ENCODE results near the gene ATAD3C.

Gene ATAD3C

DNA sequence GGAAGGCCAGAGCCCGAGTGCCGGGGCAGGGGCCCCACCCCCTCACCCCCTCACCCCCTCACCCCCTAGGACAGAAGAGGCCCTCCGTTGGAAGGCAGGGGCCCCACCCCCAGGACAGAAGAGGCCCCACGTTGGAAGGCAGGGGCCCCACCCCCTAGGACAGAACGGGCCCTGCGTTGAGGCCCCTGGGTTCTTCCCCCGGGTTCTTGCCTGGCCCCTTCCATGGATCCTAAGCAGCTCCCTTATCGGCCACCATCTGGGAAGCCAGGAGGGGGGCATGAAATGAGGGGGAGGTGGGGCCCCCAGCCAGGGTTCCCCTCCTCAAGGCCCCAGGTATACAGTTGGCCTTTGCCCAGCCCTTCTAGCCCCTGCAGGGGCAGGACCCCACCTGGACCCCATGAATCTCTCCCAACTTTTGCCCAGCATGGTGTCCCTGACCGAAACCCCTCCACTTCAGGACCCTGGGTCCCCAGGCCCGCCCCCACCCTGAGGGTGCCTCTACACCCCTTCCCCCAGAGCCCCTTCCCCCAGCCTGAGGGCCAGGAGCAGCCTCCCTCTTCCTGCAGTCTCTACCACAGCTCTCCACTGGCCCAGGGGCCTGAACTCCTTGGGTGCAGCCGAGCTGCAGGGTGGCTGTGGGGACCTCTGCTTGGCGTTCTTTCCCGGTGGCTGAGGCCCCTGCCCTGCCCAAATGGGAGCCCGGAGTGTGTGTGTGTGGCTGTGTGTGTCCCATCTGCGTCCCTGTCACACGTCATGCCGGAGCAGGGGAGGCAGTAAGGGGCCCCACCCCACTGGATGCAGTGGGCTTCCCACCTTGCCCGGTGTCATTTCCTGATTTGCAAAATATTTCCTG, 18.3 kb upstream of the ATAD3C start:
- peaks cover 60% of the 10 kb centered on the region for H3K27me3 ChIP-seq (ENCODE audit: insufficient read depth, low read depth)
- H3K9ac ChIP-seq: no peak overlapping the region
- no peak overlapping the region for H3K4me3 ChIP-seq (IDR thresholded peaks at IDR 0.05; ENCODE audit: insufficient read depth, low read depth, low read length)
- no peaks in the 10 kb centered on the region for H4K20me1 ChIP-seq (ENCODE audit: insufficient read depth)
- no peaks in the 10 kb centered on the region for H3K4me1 ChIP-seq (ENCODE audit: low read depth, poor library complexity, severe bottlenecking)
- H2AFZ ChIP-seq (ENCODE audit: low read depth): no peak overlapping the region
- no peak overlapping the region for H3K27ac ChIP-seq
- no peaks in the 10 kb centered on the region for H3K79me2 ChIP-seq (ENCODE audit: insufficient read depth, low read depth)
- H3K36me3 ChIP-seq (ENCODE audit: insufficient read depth): no peaks in the 10 kb centered on the region
- TF ChIP-seq, protein P1, sequence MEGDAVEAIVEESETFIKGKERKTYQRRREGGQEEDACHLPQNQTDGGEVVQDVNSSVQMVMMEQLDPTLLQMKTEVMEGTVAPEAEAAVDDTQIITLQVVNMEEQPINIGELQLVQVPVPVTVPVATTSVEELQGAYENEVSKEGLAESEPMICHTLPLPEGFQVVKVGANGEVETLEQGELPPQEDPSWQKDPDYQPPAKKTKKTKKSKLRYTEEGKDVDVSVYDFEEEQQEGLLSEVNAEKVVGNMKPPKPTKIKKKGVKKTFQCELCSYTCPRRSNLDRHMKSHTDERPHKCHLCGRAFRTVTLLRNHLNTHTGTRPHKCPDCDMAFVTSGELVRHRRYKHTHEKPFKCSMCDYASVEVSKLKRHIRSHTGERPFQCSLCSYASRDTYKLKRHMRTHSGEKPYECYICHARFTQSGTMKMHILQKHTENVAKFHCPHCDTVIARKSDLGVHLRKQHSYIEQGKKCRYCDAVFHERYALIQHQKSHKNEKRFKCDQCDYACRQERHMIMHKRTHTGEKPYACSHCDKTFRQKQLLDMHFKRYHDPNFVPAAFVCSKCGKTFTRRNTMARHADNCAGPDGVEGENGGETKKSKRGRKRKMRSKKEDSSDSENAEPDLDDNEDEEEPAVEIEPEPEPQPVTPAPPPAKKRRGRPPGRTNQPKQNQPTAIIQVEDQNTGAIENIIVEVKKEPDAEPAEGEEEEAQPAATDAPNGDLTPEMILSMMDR (conservative IDR thresholded peaks at IDR 0.05; ENCODE audit: low read depth, low read length): no peak
- no peak overlapping the region for H3K4me2 ChIP-seq

DNA sequence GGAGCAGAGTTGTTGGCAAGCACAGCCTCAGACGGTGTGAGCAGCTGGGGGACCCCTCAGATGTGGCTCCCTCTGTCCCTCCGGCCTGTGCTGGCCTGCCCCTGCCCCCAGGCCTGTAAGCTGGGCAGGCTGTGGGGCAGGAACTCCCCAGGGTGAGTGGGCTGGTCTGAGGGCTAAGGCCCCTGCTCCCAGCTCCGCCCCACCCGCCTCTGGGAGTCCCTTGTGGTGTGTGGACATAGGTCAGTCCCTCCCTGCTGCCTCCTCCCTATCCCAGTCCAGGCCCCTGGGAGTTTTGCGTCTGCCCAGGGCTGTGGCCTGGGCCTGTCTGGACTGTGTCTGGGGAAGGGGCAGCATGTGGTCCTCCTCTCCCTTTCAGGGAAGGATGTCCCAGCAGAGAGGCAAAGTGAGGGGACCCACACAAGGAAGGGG, 17.6 kb upstream of the ATAD3C start:
- H2AFZ ChIP-seq (ENCODE audit: low read depth): no peak overlapping the region
- no peak overlapping the region for H3K4me3 ChIP-seq (IDR thresholded peaks at IDR 0.05; ENCODE audit: insufficient read depth, low read depth, low read length)
- no peaks in the 10 kb centered on the region for H3K4me1 ChIP-seq (ENCODE audit: low read depth, poor library complexity, severe bottlenecking)
- peaks cover 66% of the 10 kb centered on the region for H3K27me3 ChIP-seq (ENCODE audit: insufficient read depth, low read depth)
- H4K20me1 ChIP-seq (ENCODE audit: insufficient read depth): no peaks in the 10 kb centered on the region
- H3K4me2 ChIP-seq: no peak overlapping the region
- H3K27ac ChIP-seq: no peak overlapping the region
- TF ChIP-seq, protein P1 (conservative IDR thresholded peaks at IDR 0.05; ENCODE audit: low read depth, low read length): no peak
- no peak overlapping the region for H3K9ac ChIP-seq
- no peaks in the 10 kb centered on the region for H3K36me3 ChIP-seq (ENCODE audit: insufficient read depth)
- H3K79me2 ChIP-seq (ENCODE audit: insufficient read depth, low read depth): no peaks in the 10 kb centered on the region

DNA sequence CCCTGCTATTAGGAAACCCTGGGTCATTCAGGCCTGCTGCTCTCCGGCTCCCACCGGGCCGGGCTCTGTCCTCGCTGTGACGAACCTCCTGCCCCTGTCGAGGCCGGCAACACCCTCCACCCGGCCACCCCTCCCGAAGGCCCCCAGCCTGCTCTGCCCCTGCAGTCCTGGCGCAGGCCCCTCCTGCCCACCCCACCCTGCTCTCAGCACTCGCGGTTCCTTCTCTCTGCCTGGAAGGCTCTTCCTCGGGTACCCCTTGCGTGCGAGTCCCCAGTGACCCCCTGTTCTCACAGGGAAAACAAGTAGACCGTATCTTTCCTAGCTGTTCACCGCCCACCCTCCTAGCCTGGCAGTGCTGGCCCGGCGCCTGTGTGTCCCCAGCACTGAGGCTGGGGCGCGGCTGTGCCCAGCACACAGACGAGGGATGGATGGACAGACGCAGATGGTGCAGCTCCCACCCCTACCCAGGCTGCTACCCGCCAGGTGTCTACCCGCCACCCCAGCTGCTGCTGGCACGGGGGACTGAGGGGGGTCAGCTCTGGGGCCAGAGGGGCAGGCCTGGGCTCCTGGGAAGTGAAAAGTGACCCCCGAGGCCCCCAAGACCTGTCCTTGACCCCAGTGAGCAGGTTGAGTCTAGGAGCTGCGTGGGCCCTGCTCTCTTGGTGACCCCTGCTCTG, 17.1 kb upstream of the ATAD3C start:
- Histone ChIP-seq H3K4me1 (ENCODE audit: low read depth, poor library complexity, severe bottlenecking) (no peaks in the 10 kb centered on the region), H2AFZ (ENCODE audit: low read depth) (no peak overlapping the region), H3K9ac (no peak overlapping the region), H3K4me2 (no peak overlapping the region), H3K36me3 (ENCODE audit: insufficient read depth) (no peaks in the 10 kb centered on the region), H3K4me3 (IDR thresholded peaks at IDR 0.05; ENCODE audit: insufficient read depth, low read depth, low read length) (no peak overlapping the region), H3K27ac (no peak overlapping the region), H4K20me1 (ENCODE audit: insufficient read depth) (no peaks in the 10 kb centered on the region), H3K79me2 (ENCODE audit: insufficient read depth, low read depth) (no peaks in the 10 kb centered on the region), H3K27me3 (ENCODE audit: insufficient read depth, low read depth) (peaks cover 70% of the 10 kb centered on the region)
- TF ChIP-seq, protein P1 (conservative IDR thresholded peaks at IDR 0.05; ENCODE audit: low read depth, low read length): no peak

DNA sequence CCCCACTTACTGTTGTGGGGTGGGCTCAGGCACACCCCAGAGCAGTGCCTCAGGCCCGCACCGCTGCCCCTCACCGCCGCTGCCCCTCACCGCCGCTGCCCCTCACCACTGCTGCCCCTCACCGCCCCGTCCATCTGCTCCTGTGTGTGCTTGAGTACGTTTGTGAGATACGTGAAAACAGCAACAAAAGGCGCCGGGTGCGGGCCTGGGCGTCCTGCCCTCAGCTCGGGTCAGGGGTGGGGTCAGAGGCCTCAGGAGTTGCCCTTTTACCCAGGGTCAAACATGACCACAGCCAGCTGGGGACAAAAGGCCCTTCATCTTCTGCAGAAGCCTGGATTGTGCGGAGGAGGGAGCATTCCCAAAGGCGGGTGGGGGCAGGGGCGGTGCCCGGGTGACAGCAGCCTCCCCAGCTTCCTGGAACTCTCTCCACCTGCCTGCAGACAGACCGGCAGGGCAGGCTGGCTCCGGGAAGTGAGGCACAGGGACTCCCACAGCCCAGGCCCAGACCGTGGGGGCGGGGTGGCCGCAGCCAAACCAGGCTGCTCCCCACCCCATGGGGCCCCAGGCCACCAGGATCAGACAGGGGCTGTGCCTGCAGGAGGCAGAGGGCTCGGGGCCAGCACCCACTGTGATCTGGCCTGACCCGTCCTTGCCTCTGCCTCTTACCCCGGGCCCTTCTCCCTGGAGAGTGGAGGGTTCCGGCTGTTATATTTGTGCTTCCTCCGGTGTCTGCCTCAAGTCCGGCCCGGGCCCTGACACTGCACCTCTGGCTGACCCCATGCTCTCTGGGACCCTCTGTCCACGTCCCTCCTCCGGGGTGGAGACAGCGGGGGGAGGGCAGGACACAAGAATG, 16.3 kb upstream of the ATAD3C start:
- H4K20me1 ChIP-seq (ENCODE audit: insufficient read depth): no peaks in the 10 kb centered on the region
- no peak overlapping the region for H3K9ac ChIP-seq
- H2AFZ ChIP-seq (ENCODE audit: low read depth): no peak overlapping the region
- TF ChIP-seq, protein P1 (conservative IDR thresholded peaks at IDR 0.05; ENCODE audit: low read depth, low read length): no peak
- no peaks in the 10 kb centered on the region for H3K4me1 ChIP-seq (ENCODE audit: low read depth, poor library complexity, severe bottlenecking)
- H3K4me2 ChIP-seq: no peak overlapping the region
- no peak overlapping the region for H3K4me3 ChIP-seq (IDR thresholded peaks at IDR 0.05; ENCODE audit: insufficient read depth, low read depth, low read length)
- H3K36me3 ChIP-seq (ENCODE audit: insufficient read depth): no peaks in the 10 kb centered on the region
- H3K27ac ChIP-seq: no peak overlapping the region
- H3K79me2 ChIP-seq (ENCODE audit: insufficient read depth, low read depth): no peaks in the 10 kb centered on the region
- peaks cover 78% of the 10 kb centered on the region for H3K27me3 ChIP-seq (ENCODE audit: insufficient read depth, low read depth)
